HG02973 (cell line): ENCODE measurements around the gene BPIFB1.

Experiments used
- ATAC-seq: cut with Tn5 transposase; IDR thresholded peaks from one replicate; pipeline ENCODE4 v1.9.1; 2021; ENCODE audit warnings: moderate library complexity; ENCODE audit not compliant: unreplicated experiment

Gene BPIFB1, protein sequence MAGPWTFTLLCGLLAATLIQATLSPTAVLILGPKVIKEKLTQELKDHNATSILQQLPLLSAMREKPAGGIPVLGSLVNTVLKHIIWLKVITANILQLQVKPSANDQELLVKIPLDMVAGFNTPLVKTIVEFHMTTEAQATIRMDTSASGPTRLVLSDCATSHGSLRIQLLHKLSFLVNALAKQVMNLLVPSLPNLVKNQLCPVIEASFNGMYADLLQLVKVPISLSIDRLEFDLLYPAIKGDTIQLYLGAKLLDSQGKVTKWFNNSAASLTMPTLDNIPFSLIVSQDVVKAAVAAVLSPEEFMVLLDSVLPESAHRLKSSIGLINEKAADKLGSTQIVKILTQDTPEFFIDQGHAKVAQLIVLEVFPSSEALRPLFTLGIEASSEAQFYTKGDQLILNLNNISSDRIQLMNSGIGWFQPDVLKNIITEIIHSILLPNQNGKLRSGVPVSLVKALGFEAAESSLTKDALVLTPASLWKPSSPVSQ

DNA sequence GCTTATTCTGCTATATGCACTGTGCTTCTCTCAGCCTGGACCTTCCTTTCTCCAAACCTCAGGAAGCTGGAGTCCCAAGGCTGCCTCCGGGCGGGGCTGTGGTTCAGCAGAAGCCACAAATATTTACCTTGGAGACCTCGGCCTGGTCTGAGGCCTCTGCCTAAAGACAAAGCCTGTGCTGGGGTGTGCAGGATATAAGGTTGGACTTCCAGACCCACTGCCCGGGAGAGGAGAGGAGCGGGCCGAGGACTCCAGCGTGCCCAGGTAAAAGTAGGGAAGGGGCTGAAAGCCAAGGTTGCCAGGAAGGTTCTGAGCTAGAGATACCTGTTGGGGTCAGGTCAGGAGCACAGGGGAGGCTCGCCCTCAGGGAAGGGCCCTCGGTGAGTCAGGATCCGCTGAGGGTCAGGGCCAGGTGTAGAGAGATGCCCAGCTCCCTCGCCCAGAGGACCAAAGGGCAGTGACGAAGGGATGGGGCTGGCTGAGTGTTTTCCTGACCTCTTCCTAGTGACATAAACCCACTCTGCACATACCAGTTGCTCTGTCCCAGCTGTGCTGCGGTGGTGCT, at the start of gene BPIFB1:
BPIFB1 (plus strand) TSS at position 224 of the 565 bp plus-strand sequence. CDS start 2,860 bp downstream, outside the sequence.
- no peak for ATAC-seq

DNA sequence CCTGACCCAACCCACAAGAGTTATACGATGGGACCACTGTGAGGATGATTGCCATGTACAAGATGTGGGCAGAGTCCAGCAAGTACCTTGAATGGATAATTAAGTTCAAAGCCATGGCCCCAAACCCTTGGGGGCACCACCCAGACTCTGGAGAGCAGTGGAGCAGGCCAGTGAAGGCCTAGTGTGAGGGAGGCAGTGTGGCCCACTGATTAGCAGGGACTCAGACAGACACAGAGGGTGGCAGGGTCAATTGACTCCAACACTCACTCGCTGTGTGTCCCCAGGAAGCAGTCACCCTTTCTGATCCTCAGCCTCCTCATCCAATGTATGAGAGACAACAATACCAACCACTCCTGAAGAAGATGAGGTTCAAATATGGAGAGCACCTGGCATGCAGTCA, 49.0 kb upstream of the BPIFB1 start:
- ATAC-seq = no peak

DNA sequence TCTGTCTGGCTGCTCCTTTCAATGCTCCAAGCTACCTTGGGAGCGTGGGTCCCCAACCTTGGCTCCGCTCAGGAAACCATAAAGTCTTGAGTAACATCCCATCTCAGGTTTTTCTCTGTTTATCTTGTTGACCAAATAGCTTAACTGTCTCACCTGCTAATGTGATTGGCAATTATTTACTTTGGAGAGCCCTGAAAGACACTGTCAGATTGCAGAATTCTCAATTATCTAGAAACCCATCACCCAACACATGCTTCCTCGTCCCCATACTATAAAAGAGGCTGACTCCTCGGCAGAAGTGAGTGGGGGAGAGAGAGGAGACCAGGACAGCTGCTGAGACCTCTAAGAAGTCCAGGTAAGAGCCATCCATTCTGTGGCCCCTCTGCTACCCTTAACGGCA, 47.3 kb upstream of the BPIFB1 start, which contains the start of gene BPIFA1:
BPIFA1 (plus strand) TSS at position 301 of the 400 bp plus-strand sequence. CDS start 1,716 bp downstream, outside the sequence.
- ATAC-seq = no peak

DNA sequence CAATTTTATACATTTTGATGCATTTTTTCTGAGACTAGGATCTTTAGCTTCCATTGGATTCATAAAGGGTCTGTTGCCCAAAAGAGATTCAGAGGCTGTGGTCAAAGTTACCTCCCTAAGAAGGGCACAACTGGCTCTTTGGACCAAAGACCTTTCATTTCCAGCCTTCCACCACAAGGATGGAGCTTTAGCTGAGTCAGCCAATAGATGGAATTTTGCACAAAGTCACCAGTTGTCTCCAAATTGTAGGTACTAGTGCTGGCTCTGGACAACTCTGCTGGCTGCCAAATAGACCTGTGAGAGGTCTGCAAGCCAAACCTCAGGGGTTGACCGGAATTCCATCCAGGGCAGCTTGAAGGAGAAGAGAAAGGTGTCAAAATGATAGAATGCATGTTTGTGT, 46.7 kb upstream of the BPIFB1 start:
- no peak for ATAC-seq

DNA sequence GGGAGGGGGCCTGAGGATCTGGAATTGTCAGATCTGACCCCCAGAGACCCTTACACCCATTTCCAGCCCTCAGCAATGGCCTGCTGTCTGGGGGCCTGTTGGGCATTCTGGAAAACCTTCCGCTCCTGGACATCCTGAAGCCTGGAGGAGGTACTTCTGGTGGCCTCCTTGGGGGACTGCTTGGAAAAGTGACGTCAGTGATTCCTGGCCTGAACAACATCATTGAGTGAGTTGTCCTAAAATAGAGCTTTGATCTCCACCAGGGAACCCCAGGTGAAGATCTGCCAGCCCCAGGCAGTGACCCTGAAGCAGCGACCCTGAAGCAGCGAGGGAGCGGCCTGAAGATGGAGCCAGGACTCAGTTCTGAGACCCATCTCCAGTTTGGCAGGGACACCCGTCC, 45.0 kb upstream of the BPIFB1 start:
- no peak for ATAC-seq

DNA sequence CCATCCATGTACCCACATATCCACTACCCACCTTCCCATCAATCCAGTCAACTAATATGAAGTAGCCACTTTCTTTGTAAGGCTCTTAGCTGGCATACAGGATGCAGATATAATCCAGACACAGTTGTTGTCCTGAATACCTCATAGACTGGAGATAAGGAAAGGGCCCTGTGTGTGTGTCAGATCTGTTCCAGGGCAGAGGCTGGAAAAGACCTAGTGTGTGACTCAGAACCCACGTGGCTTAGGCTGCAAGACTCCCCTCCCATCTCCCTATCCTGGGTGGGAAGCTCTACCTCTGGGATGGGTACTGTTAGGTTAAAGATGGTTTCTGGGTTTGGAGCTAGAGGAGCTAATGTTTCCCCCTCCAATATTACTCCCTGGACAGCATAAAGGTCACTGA, 43.6 kb upstream of the BPIFB1 start:
- no peak for ATAC-seq

DNA sequence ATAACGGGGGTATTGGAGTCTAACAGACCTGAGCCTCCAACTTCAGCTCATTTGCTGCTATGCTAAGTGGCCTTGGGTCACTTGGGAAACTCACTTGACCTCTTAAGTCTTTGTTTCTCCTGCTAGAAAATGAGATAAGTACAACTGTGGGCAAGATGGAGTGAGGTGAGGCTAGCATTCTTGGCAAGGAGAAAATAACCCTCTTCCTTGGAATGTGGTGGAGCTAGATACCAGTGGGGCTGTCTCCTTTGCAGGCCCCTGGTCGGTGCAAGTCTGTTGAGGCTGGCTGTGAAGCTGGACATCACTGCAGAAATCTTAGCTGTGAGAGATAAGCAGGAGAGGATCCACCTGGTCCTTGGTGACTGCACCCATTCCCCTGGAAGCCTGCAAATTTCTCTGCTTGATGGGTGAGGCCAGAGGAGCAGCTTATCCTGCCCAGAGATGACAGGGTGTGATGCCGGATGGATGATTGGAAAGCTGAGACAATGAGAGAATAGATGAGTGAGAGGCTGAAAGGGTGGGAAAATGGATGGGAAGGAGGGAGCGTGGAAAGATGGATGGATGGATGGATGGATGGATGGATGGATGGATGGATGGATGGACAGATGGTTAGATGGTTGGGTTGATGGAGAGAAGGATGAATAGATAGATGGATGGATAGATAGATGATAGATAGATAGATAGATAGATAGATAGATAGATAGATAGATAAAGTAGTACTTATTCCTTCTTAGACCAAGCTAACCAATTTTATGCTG, 42.9 kb upstream of the BPIFB1 start:
- ATAC-seq = no peak

DNA sequence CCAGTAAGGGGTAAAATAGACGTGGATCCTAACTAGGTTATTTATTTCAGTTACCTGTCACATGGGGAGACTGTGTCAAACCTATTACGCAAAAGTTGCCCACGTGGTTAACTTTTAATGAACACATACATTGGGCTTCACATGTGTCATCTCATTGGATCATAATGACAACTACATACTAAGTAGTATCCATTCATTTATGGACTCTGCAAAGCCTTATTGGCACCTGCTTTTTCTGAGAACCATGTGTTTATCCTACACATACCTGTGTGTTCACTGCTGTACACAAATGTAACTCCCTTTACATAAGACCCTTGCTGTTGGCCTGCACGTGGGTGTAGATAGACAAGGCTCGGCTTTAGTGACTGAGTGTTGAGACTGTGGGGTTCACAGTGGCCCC, 42.1 kb upstream of the BPIFB1 start:
- ATAC-seq = no peak

DNA sequence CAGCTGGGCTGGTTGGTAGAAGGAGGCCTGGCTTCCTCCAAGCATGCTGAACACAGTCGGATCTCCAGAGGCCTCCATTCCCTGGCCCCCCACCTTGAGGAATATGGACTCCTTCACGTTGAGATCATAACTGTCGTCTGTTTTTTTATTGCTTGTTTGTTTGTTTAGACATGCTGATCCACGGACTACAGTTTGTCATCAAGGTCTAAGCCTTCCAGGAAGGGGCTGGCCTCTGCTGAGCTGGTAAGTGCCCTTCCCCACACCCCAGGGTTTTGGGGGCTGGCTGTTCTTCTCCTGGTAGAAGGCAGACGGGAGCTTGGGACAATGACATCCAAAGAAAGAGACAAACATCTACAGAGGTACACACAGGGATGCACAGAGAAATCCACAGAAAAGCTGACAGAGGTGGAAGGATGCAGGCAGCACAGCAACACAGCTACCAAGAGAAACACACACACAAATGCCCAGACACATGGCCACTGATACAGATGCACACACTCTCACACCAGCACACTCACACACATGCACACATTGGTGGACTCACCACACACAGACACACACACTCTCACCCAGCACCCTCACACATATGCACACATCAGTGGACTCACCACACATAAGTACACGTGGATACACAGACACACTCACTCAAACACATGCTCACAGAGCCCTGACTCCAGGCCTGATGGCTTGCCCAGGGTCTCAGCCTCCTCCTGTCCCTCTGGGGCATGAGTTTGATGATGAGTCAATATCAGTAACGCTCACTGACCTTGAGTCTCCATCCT, 40.5 kb upstream of the BPIFB1 start:
- no peak for ATAC-seq

DNA sequence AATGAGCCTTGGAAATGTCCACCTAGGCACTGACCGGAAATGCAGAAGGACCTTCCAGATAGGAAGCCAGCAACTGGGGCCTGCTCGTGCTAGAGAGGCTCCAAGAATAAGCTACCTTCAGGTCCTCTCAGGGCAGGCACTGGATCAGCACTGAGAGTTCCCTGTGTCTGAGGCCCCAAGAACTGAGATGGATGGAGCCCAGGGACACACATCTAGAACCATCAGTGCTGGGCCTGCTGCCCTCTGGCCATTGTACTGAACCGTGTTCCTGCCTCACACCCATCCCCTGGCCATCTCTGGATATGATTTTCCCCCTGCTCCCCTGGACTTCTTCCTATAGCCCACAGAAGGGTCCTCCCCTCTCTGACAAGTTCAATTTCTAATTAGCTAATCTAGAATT, 36.9 kb upstream of the BPIFB1 start:
- no peak for ATAC-seq

DNA sequence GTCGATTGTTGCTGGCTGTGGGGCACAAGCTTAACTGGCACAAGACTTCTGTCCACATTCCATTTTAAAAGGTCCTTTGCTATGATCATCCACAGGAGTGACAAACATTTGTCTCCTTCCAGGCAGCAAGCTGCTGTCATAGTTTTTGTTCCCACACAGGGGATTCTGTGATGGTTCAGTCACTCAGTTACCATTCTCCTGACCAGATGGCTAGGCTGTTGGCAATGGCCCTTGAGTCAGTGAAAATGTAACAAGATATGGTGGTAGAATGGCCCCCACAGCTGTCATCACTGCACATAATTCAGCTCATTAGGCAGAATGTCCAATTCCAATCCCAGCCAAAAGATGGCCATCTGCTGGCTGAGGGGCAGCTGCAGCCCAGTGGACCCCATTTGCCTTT, 33.6 kb upstream of the BPIFB1 start:
- ATAC-seq = no peak

DNA sequence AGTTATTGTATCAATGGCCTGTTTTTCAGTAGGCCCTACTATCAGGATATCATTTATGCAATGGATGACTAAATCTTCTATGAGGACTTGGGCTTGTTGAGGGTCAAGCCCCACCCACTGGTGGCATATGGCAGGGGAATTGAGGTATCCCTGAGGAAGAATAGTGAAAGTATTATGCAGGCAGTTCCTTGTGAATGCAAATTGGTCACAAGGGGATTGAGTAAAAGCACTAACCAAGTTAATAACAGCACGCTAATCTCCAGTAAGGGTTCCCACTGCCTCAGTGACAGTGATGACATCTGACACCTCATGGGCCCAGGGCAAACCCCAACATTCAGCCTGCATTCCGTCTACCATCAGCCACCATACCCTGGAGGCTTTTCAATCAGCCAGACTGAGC, 32.3 kb upstream of the BPIFB1 start:
- no peak for ATAC-seq

DNA sequence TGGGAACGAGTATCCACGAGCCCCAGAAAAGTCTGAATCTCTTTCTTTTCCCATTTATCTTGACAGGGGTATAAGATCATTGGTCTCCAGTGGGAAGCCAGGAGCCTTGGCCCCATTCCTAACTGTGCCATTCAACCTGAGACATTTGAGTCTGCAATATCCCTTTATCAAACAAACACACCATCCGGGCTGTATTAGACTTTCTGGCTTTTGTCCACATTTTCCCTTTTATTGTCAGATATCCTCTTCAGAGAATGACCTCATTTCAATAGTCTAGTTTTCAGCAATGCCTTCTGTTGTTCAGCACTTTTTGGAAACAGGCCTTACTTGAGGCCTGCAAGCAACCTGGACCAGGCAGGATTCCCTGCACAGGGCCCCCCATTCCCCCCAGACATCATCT, 31.5 kb upstream of the BPIFB1 start:
- ATAC-seq = no peak

DNA sequence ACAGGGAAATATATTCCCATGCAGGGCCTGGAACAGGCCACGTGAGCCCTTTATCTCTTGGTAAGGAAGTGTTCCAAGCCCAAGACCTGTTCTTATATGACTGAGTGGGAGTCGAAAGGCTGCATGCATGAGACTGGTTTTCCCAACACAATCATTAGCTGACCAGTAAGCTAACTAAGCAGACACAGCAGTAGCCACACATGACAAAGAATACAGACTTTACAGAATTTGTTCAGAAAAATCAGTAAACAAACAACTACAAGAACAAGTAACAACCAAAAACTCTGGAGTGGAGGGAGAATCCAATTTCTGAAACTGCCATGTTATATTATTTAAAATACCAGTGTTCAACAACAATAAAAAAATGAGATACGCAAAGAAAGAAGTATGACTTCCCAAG, 30.6 kb upstream of the BPIFB1 start:
- no peak for ATAC-seq

DNA sequence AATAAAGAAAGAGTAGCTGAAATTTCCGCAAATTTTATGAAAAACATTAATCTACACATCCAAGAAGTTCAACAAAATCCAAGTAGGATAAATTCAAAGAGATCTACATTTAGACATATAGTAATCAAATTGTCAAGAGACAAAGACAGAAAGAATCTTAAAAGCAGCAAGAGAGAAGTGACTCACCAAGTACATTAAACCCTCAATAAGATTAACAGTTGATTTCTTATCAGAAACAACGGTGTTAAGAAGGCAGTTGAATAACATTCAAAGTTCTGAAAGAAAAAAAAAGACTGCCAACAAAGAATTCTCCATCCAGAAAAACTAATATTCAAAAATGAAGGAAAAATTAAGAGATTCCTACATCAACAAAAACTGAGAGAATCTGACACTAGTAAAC, 28.0 kb upstream of the BPIFB1 start:
- ATAC-seq = no peak

DNA sequence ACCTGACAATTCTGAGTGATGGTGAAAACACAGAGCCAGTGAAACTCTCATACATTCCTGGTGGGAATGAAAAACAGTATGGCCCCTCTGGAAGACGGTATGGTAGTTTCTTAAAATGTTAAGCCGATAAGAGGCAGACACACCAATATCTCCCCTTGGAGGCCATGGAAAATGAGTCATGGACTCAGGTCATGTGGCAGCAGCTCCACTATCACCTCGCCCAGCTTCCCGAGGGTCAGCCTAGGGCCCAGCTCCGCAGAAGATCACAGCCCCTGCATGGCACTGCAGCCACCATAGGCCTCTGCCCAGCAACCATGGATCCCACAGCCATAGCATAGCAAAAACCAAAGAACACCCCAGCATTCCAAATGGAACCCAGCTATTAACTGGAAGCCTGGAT, 25.8 kb upstream of the BPIFB1 start:
- no peak for ATAC-seq

DNA sequence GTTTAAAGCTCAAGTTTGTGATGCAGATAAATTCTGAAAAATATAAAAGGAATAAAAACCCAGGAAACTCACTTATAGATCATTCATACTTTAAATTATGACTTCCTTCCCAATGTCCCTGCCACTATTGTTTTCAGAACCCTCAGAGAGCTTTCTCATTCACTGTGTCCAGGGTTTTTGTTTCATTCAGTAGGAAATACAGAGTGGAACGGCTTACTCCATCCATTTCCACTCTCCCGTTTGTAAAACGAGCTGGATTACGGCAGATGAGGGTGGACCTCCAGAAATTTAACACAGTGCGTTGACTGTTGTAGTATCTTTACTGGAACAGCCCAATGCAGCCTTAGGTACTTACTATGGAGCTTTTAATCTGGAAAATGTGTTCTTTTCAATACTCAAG, 23.6 kb upstream of the BPIFB1 start:
- no peak for ATAC-seq

DNA sequence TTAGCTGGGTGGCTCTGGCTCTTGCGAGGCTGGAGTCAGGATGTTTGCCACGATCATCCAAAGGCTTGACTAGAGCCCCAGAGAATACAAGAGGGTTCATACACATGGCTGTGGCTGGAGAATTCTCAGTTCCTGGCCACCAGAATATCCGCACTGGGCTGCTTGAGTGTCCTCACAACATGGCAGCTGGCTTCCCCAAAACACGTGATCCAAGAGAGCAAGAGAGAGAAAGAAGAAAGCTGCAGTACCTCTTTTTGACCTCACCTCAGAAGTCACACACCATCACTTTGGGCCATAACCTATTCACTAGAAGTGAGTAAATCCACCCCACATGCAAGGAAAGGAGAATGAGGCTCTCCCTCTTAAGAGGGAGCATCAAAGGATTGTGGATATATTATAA, 21.5 kb upstream of the BPIFB1 start:
- ATAC-seq = no peak

DNA sequence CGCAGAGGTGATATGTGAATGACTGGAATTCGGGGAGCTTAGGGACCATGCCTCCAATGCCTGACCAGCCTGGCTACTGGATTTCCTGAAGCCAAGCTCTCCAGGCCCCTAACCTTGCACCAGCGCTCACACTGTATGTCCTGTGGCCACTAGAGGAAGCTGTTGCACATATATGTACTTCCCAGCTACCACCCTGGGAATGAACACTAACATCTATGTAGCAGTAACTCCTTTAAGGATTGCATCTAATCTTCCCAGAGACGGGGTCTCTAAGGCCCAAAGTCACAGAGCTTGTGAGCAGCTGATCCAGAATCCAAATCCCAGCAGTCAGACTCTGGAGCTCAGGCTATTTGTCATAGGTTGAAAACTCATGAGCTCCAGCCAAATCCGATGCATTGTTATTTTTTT, 20.4 kb upstream of the BPIFB1 start:
- no peak for ATAC-seq

DNA sequence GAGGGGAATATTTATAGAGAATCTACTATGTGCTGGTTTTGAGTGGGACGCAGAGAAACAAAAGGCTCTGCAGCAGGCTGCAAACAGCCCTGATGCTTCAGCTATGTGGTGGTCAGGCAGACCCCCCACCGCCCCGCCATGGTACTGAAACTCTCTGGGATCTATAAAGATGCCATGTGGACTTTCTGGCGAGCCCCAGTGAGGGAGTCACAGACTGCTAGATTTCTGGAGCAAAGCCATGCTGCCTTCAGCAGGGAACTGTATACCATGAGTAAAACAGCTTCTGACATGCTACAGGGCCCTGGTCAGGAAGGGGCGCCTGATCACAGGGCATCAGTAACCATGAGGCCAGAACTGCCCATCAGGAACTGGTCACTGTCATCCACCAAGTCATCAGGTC, 19.2 kb upstream of the BPIFB1 start:
- ATAC-seq = no peak

DNA sequence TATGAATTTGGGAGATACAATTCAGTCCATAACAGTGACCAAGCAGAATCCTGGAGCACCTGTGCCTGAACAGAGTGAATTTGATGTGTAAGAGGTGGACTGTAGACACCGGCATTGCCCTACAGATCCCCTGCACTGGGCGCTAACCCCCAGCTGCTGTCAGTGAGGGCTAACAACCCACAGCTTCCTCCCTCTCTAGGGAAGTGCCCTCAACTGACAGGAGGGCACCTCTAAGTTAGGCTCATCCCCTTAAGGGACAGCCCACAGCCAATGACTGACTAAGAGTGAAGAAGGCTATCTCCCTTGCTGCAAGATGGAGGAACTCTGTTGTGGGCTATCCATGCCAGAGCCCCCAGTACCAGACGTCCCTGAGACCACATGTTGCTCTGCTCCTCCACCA, 15.3 kb upstream of the BPIFB1 start:
- no peak for ATAC-seq
